Esophagus (tissue), 2 donors: ENCODE results near the gene CROT. TPM values are rescaled to one million over a fixed set of nuclear protein-coding genes. Genes with fewer than 3 reads are reported as not detected.

Experiments used
- H3K27ac ChIP-seq, 2 donors: one replicate each; pipeline ENCODE4 v1.5.1; 2013; ENCODE audit warnings: low read depth in 2 of 2, mild to moderate bottlenecking in 2 of 2, inconsistent platforms in 1 of 2, low read length in 1 of 2, moderate library complexity in 1 of 2
- H3K27me3 ChIP-seq, 2 donors: one replicate each; pipeline ENCODE4 v1.6.1; 2013; ENCODE audit warnings: low read length in 2 of 2, control low read depth in 1 of 2, mild to moderate bottlenecking in 1 of 2; ENCODE audit not compliant: insufficient read depth in 2 of 2, control insufficient read depth in 1 of 2
- H3K36me3 ChIP-seq, 2 donors: one replicate each; pipeline ENCODE4 v1.6.1; 2013; ENCODE audit warnings: low read length in 1 of 2; ENCODE audit not compliant: control insufficient read depth in 2 of 2, insufficient read depth in 2 of 2
- H3K4me1 ChIP-seq, 2 donors: one replicate each; pipeline ENCODE4 v1.6.1; 2013; ENCODE audit warnings: low read length in 1 of 2; ENCODE audit not compliant: control insufficient read depth in 2 of 2, insufficient read depth in 2 of 2
- H3K4me3 ChIP-seq, 2 donors: one replicate each; pipeline ENCODE4 v1.5.1; 2013; ENCODE audit warnings: low read length in 2 of 2, mild to moderate bottlenecking in 2 of 2, low read depth in 1 of 2, moderate library complexity in 1 of 2
- H3K9me3 ChIP-seq, 2 donors: one replicate each; pipeline ENCODE4 v1.6.1; 2013; ENCODE audit warnings: mild to moderate bottlenecking in 2 of 2, low read depth in 1 of 2, low read length in 1 of 2, moderate library complexity in 1 of 2; ENCODE audit not compliant: control insufficient read depth in 2 of 2, insufficient read depth in 1 of 2
- WGBS, 2 donors: extraction: QIAGEN DNeasy Blood & Tissue Kit; methylation state at CpG; one replicate each; pipeline ENCODE4 v1.1.7; 2013; 5-methylcytosine and 5-hydroxymethylcytosine counted together
- polyA plus RNA-seq, 2 donors: library from polyadenylated mRNA; stranded (reverse); fragments of 200-250 nt; gene quantifications; one replicate each; pipeline ENCODE4 v1.2.3, GENCODE V29; 2013
- donor health status: healthy with polysubstance abuse.
- donor health status: Bipolar disorder and iron deficiency.

Gene CROT
- polyA plus RNA-seq, 2 donors: 14.2 to 20.6 TPM

- H3K27me3 ChIP-seq: no peaks in the 10 kb centered on the region
- no peak overlapping the region for H3K27ac ChIP-seq
- no peaks in the 10 kb centered on the region for H3K4me1 ChIP-seq
- H3K9me3 ChIP-seq: no peaks in the 10 kb centered on the region
- H3K4me3 ChIP-seq: no peak overlapping the region
- H3K36me3 ChIP-seq: peaks cover 4 to 7% of the 10 kb centered on the region in 2 donors
- 95 to 100% methylated on average over 2 of the region's 2 CpGs for WGBS, 2 donors
Measured at GRCh38 chr7:87361320-87361719, 15.9 kb downstream of the CROT start.

GRCh38 chr7:87363342-87363741 lies 17.9 kb downstream of the CROT start:
- H3K36me3 ChIP-seq: peaks cover 3 to 4% of the 10 kb centered on the region in 2 donors
- no peaks in the 10 kb centered on the region for H3K27me3 ChIP-seq
- H3K27ac ChIP-seq: no peak overlapping the region
- H3K4me3 ChIP-seq: no peak overlapping the region
- no peaks in the 10 kb centered on the region for H3K9me3 ChIP-seq
- 93 to 98% methylated on average over 1 of the region's 1 CpG for WGBS, 2 donors
- H3K4me1 ChIP-seq: no peaks in the 10 kb centered on the region

- Histone ChIP-seq H3K27ac (no peak overlapping the region), H3K4me1 (no peaks in the 10 kb centered on the region), H3K36me3 (peaks cover 3 to 4% of the 10 kb centered on the region in 2 donors), H3K9me3 (no peaks in the 10 kb centered on the region), H3K4me3 (no peak overlapping the region), H3K27me3 (no peaks in the 10 kb centered on the region)
Measured at GRCh38 chr7:87364246-87364645, 18.8 kb downstream of the CROT start.

GRCh38 chr7:87369216-87369615 lies 23.8 kb downstream of the CROT start:
- Histone ChIP-seq H3K27me3 (no peaks in the 10 kb centered on the region), H3K4me3 (no peak overlapping the region), H3K4me1 (no peaks in the 10 kb centered on the region), H3K36me3 (peaks cover 3 to 7% of the 10 kb centered on the region in 2 donors), H3K27ac (no peak overlapping the region), H3K9me3 (no peaks in the 10 kb centered on the region)
- WGBS, 2 donors: 85 to 90% methylated on average over 4 of the region's 4 CpGs

DNA sequence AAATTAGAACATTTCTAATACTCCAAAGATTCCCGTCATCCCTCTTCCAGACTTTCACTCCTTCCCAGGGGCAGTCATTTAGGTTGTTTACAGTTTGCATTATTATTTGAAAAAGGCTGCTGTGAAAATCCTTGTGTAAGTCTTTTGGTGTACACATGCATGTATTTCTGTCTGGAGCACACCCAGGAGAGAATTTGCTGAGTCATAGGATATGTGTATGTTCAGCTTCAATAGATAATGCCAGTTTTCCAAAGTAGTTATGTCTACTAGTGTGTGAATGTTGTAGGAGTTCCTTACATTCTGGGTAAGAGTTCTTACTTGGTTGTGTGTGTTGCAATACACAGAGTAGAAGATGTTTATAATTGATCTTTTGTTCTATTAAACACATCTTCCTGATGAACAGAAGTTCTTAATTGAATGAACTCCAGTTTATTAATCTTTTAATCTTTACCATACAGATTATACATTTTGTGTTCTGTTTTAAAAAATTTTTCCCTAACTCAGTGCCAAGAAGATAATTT lies 25.3 kb downstream of the CROT start:
- H3K27ac ChIP-seq: no peak overlapping the region
- no peaks in the 10 kb centered on the region for H3K4me1 ChIP-seq
- no peaks in the 10 kb centered on the region for H3K9me3 ChIP-seq
- WGBS, 2 donors: 81 to 86% methylated on average over 1 of the region's 1 CpG
- peaks cover 3% of the 10 kb centered on the region in 2 donors for H3K36me3 ChIP-seq
- H3K4me3 ChIP-seq: no peak overlapping the region
- H3K27me3 ChIP-seq: no peaks in the 10 kb centered on the region

DNA sequence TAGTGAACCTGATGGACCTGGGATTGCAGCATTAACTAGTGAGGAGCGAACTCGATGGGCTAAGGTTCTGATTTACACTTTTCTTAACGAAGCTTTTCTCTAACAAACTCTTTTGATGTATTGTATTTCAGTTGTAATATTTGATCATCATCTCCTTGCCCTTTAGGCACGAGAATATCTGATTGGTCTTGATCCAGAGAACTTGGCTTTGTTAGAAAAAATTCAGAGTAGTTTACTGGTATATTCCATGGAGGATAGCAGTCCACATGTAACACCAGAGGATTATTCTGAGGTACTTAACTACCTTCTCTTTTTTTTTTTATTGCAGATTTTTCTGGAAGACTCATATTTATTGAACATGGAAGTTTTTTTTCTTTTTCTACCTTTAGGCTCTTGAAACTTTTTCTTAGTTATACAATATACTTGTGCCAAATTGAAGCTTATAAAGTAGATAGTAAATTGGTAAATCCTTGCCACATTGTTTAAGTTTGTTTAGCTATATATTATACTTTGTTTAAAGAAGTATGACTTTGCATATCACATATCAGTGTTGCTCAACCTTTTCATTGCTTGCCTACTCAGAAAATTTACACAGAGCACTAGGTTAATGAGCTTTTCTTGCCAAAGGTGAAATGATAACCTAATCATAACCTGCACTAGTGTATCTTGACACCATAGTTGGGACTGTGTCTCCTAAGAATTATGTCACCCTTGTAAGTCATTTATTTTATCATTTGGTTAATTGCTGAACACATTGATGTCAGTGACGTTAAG lies 30.4 kb downstream of the CROT start:
- Histone ChIP-seq H3K4me1 (no peaks in the 10 kb centered on the region), H3K4me3 (no peak overlapping the region), H3K36me3 (no peaks in the 10 kb centered on the region), H3K9me3 (no peaks in the 10 kb centered on the region), H3K27ac (no peak overlapping the region), H3K27me3 (no peaks in the 10 kb centered on the region)
- 65 to 72% methylated on average over 5 of the region's 5 CpGs for WGBS, 2 donors

DNA sequence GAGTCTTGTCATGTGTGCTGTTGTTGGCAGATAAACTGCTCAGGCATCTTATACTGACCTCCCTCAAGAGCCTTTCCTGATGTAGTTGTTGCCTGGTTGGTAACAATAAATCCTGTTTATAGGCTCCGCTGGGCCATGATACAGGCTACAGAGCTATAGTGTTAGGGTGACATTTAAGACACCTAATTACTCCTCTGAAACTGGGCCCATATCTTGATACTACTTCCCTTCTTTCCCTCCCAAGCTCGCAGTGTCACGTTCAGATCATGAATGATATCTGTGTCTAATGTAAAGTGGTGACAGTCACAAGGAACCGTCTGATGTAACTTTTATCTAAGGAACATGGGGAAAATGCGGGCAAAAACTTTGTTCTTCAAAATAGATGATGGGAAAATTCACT lies 35.4 kb downstream of the CROT start:
- 91 to 94% methylated on average over 5 of the region's 5 CpGs for WGBS, 2 donors
- H3K27me3 ChIP-seq: no peaks in the 10 kb centered on the region
- no peaks in the 10 kb centered on the region for H3K36me3 ChIP-seq
- H3K4me3 ChIP-seq: no peak overlapping the region
- no peaks in the 10 kb centered on the region for H3K9me3 ChIP-seq
- H3K4me1 ChIP-seq: no peaks in the 10 kb centered on the region
- H3K27ac ChIP-seq: no peak overlapping the region

DNA sequence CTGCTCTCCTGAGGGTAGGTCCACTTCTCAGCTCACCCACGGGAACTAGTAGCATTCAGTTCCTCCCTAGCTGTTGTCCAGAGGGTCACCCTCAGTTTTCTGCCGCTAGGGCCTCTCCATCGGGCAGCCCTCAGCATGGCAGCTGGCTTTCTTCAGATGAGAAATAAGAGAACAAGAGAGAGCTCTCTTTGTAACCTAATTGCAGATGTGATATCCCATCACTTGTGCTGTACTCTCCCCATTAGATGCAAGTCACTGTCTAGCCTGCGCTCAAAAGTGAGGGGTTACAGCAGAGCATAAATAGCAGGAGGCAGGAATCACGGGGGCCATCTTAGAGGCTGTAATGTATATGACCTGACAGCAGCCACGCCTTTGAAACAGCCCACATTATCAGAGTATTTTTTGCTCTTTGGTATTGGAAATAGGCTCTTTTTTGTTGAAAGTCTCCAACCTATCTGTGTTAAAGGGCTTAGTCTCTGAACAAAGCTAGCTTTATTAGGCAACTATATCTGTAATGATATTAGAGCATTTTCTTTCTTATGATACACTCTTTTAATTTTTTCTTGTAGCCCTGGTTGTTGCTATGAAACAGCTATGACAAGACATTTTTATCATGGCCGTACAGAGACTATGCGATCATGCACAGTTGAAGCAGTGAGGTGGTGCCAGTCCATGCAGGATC lies 45.7 kb downstream of the CROT start:
- WGBS, 2 donors: 91 to 94% methylated on average over 8 of the region's 8 CpGs
- peaks cover 4 to 10% of the 10 kb centered on the region in 2 donors for H3K36me3 ChIP-seq
- H3K27ac ChIP-seq: no peak overlapping the region
- H3K9me3 ChIP-seq: no peaks in the 10 kb centered on the region
- no peaks in the 10 kb centered on the region for H3K27me3 ChIP-seq
- H3K4me1 ChIP-seq: no peaks in the 10 kb centered on the region
- no peak overlapping the region for H3K4me3 ChIP-seq

DNA sequence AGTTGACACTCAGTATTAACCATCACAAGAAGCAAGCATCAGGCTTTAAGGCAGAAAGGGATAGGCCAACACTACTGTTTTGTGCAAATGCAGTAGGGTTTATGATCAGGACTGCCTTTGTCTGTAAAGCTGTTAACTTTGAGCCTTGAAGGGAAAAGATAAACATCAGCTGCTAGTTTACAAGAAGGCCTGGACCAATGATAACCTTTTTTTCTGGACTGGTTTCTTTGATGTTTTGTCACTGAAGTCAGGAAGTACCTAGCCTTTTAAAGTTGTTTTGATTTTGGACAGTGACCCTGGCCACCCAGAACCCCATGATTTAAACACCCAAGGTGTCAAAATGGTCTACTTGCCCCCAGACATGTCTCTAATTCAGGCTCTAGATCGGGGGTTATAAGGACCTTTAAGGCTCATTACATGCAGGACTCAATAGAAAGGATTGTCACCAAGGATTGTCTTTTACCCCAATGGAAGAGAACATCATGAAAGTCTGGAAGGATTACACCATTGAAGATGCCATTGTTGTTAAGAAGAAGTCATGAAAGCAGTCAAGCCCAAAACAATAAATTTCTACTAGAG lies 50.1 kb downstream of the CROT start:
- no peak overlapping the region for H3K4me3 ChIP-seq
- no peaks in the 10 kb centered on the region for H3K4me1 ChIP-seq
- peaks cover 0 to 4% of the 10 kb centered on the region in 2 donors for H3K36me3 ChIP-seq
- H3K9me3 ChIP-seq: no peaks in the 10 kb centered on the region
- 91 to 93% methylated on average over 1 of the region's 1 CpG for WGBS, 2 donors
- H3K27me3 ChIP-seq: no peaks in the 10 kb centered on the region
- no peak overlapping the region for H3K27ac ChIP-seq
